ENCODE results near the gene SLX4IP. TPM values are rescaled to one million over a fixed set of nuclear protein-coding genes. Genes with fewer than 3 reads are reported as not detected.

Gene SLX4IP
- polyA plus RNA-seq, 3 donors, result 0.76 to 2.5 (median 1.1) TPM

DNA sequence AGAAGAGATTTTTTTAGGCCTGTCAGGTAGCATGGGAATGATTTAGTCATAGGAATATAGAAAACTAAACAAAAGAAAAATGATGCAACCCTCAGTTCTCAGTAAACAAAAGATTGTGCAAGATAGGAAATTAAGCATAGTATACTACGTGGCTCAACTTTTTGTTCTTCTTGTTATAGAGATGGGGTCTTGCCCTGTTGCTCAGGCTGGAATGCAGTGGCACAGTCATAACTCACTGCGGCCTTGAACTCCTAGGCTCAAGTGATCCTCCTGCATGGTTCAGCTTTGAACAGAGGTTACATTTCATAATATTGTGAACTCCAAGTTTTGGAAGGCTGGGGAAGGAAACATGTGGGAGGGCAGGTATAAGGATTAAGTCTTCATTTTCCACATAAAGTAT lies 28.5 kb downstream of the SLX4IP start:
- H3K9me3 Mint-ChIP-seq, result peaks cover 9 to 22% (median 15%) of the 10 kb centered on the region in 7 donors
- TF ChIP-seq, protein P1, sequence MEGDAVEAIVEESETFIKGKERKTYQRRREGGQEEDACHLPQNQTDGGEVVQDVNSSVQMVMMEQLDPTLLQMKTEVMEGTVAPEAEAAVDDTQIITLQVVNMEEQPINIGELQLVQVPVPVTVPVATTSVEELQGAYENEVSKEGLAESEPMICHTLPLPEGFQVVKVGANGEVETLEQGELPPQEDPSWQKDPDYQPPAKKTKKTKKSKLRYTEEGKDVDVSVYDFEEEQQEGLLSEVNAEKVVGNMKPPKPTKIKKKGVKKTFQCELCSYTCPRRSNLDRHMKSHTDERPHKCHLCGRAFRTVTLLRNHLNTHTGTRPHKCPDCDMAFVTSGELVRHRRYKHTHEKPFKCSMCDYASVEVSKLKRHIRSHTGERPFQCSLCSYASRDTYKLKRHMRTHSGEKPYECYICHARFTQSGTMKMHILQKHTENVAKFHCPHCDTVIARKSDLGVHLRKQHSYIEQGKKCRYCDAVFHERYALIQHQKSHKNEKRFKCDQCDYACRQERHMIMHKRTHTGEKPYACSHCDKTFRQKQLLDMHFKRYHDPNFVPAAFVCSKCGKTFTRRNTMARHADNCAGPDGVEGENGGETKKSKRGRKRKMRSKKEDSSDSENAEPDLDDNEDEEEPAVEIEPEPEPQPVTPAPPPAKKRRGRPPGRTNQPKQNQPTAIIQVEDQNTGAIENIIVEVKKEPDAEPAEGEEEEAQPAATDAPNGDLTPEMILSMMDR (IDR thresholded peaks at IDR 0.05), result no peak
- peaks cover under 1 to 6% of the 10 kb centered on the region in 2 donors for H3K4me1 ChIP-seq (ENCODE audit: control insufficient read depth in 1 of 2, insufficient read depth in 2 of 2, low read length in 2 of 2)
- H3K27ac ChIP-seq (ENCODE audit: low read depth in 1 of 2, low read length in 2 of 2), result no peak overlapping the region
- no peak overlapping the region for H3K4me3 Mint-ChIP-seq
- DNase-seq, result peak in 2 of 3 donors; percentile 20 to 42
- H3K27ac Mint-ChIP-seq, result peak overlapping the region in 2 of 7 donors; percentile 13 to 70
- H3K9ac ChIP-seq (ENCODE audit: insufficient read depth, low read length, poor library complexity, severe bottlenecking), result no peak overlapping the region
- H3K36me3 ChIP-seq (replicated peaks in 1 of 2; ENCODE audit: control insufficient read depth in 1 of 2, insufficient read depth in 2 of 2, low read length in 2 of 2), result peaks cover 0 to under 1% of the 10 kb centered on the region in 2 donors
- H3K4me2 ChIP-seq (replicated peaks; ENCODE audit: extremely low read depth, low read length, poor library complexity, severe bottlenecking), result no peak overlapping the region
- no peak overlapping the region for H2AFZ ChIP-seq (ENCODE audit: insufficient read depth, low read depth, low read length, poor library complexity, severe bottlenecking)
- H3K27me3 ChIP-seq (ENCODE audit: control insufficient read depth in 2 of 2, insufficient read depth in 2 of 2, low read length in 2 of 2), result no peaks in the 10 kb centered on the region
- H4K20me1 ChIP-seq (ENCODE audit: insufficient read depth, low read length), result no peaks in the 10 kb centered on the region
- H3K4me3 ChIP-seq (replicated peaks in 1 of 3; ENCODE audit: low read depth in 2 of 3, low read length in 3 of 3), result no peak overlapping the region
- H3K27me3 Mint-ChIP-seq (ENCODE audit: low read depth in 3 of 3), result peaks cover 0 to 2% (median 0%) of the 10 kb centered on the region in 3 donors
- peaks cover 24 to 38% of the 10 kb centered on the region in 2 donors for H3K36me3 Mint-ChIP-seq
- H3K4me1 Mint-ChIP-seq, result peaks cover 29% of the 10 kb centered on the region
- H3K79me2 ChIP-seq (ENCODE audit: insufficient read depth, low read length), result peaks cover 28% of the 10 kb centered on the region
- WGBS (ENCODE audit: insufficient coverage), result no CpG with 5 or more reads among the region's 2 CpGs
- intact Hi-C loops (cut with micrococcal nuclease), result no loop called here
- H3K9me3 ChIP-seq (replicated peaks in 1 of 2; ENCODE audit: control insufficient read depth in 1 of 2, insufficient read depth in 1 of 2, low read length in 2 of 2), result peaks cover 10 to 16% of the 10 kb centered on the region in 2 donors

DNA sequence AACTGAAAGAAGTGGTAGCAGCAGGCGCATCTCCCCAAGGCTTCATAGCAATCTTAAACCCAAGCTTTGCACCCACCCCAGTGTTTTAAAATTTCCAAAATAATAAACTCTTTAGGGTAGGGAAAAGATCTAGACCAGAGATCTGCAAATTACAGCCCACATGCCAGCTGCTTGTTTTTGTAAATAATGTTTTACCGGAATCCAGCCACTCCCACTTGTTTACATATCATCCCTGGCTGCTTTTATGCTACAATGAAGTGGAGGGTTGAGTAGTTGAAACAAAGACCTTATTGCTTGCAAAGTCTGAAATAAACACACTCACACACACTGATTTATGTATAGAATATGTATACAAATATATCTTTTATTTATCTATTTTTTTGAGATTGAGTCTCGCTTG lies 30.0 kb downstream of the SLX4IP start:
- WGBS (ENCODE audit: insufficient coverage), result 100% methylated on average over 1 of the region's 3 CpGs
- TF ChIP-seq, protein P1 (IDR thresholded peaks at IDR 0.05), result no peak
- H3K4me3 ChIP-seq (replicated peaks in 1 of 3; ENCODE audit: low read depth in 2 of 3, low read length in 3 of 3), result no peak overlapping the region
- peaks cover 14 to 21% of the 10 kb centered on the region in 2 donors for H3K4me1 ChIP-seq (ENCODE audit: control insufficient read depth in 1 of 2, insufficient read depth in 2 of 2, low read length in 2 of 2)
- peaks cover 10 to 16% of the 10 kb centered on the region in 2 donors for H3K9me3 ChIP-seq (replicated peaks in 1 of 2; ENCODE audit: control insufficient read depth in 1 of 2, insufficient read depth in 1 of 2, low read length in 2 of 2)
- no peaks in the 10 kb centered on the region for H3K36me3 ChIP-seq (replicated peaks in 1 of 2; ENCODE audit: control insufficient read depth in 1 of 2, insufficient read depth in 2 of 2, low read length in 2 of 2)
- no peak for DNase-seq
- Mint-ChIP-seq H3K4me3 (no peak overlapping the region), H3K36me3 (peaks cover 13 to 32% of the 10 kb centered on the region in 2 donors), H3K9me3 (peaks cover 9 to 22% (median 12%) of the 10 kb centered on the region in 7 donors), H3K4me1 (peaks cover 40% of the 10 kb centered on the region), H3K27ac (no peak overlapping the region), H3K27me3 (ENCODE audit: low read depth in 3 of 3) (peaks cover 0 to 2% (median 0%) of the 10 kb centered on the region in 3 donors)
- H3K9ac ChIP-seq (ENCODE audit: insufficient read depth, low read length, poor library complexity, severe bottlenecking), result no peak overlapping the region
- H3K4me2 ChIP-seq (replicated peaks; ENCODE audit: extremely low read depth, low read length, poor library complexity, severe bottlenecking), result no peak overlapping the region
- intact Hi-C loops (cut with micrococcal nuclease), result no loop called here
- no peaks in the 10 kb centered on the region for H3K27me3 ChIP-seq (ENCODE audit: control insufficient read depth in 2 of 2, insufficient read depth in 2 of 2, low read length in 2 of 2)
- H4K20me1 ChIP-seq (ENCODE audit: insufficient read depth, low read length), result no peaks in the 10 kb centered on the region
- peaks cover 18% of the 10 kb centered on the region for H3K79me2 ChIP-seq (ENCODE audit: insufficient read depth, low read length)
- no peak overlapping the region for H3K27ac ChIP-seq (ENCODE audit: low read depth in 1 of 2, low read length in 2 of 2)
- no peak overlapping the region for H2AFZ ChIP-seq (ENCODE audit: insufficient read depth, low read depth, low read length, poor library complexity, severe bottlenecking)

All from CD14-positive monocyte (primary cell).